ENCODE measurements around the gene NFATC1. TPM values are rescaled to one million over a fixed set of nuclear protein-coding genes. Genes with fewer than 3 reads are reported as not detected.

The NFATC1 gene
- total RNA-seq, 3 donors from 2014 or later = 10.9 to 18.0 (median 12.9) TPM

DNA sequence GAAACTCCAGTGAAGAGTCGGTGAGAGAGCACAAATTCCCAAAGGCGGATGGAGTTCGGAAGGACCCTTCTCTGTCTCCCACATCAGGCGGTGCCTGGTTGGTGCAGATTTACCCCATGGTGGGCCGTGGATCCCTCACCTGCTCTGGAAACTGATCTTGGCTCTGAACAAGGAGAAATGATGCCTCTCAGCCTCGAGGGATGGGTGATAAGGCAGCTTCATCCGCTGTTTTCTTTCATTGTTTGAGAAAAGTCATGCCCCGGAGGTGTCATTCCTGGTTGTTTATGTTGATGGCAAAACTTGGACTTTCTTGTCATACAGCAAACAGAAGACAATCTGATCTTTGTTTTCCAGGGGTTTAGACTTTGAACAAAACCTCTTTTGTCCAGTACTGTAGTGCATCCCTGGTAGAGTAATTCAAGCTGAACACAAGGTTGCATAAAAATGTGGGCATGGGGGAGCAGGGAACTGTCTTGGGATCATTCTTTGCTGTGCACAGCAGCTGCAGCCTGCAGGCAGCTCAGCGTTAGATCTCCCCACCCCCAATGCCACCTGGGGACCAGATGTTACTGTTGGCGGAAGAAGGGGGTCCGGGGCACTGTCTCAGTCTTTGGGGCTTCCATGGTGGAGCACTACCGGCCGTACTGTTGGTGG lies 81.3 kb downstream of the NFATC1 start:
- H3K27me3 ChIP-seq = no peaks in the 10 kb centered on the region
- intact Hi-C loops (cut with DNase I; ENCODE audit: low total_unique reads) = loop anchor here (10.0 kb wide), 1 partner anchor 72 kb away; no protein-coding TSS in a partner anchor
- peaks cover 0 to 3% of the 10 kb centered on the region in 2 donors for H3K9me3 ChIP-seq
- no peak overlapping the region for H3K4me3 ChIP-seq
- DNase-seq (ENCODE audit: low spot score in 2 of 2) = peak in 1 of 2 donors; percentile 44
- no peaks in the 10 kb centered on the region for H3K4me1 ChIP-seq
- peak overlapping the region; percentile 34 to 55 for H3K27ac ChIP-seq
- H3K36me3 ChIP-seq = no peaks in the 10 kb centered on the region
- TF ChIP-seq POLR2A (IDR thresholded peaks at IDR 0.05) = no peak
- TF ChIP-seq, protein P1, sequence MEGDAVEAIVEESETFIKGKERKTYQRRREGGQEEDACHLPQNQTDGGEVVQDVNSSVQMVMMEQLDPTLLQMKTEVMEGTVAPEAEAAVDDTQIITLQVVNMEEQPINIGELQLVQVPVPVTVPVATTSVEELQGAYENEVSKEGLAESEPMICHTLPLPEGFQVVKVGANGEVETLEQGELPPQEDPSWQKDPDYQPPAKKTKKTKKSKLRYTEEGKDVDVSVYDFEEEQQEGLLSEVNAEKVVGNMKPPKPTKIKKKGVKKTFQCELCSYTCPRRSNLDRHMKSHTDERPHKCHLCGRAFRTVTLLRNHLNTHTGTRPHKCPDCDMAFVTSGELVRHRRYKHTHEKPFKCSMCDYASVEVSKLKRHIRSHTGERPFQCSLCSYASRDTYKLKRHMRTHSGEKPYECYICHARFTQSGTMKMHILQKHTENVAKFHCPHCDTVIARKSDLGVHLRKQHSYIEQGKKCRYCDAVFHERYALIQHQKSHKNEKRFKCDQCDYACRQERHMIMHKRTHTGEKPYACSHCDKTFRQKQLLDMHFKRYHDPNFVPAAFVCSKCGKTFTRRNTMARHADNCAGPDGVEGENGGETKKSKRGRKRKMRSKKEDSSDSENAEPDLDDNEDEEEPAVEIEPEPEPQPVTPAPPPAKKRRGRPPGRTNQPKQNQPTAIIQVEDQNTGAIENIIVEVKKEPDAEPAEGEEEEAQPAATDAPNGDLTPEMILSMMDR (IDR thresholded peaks at IDR 0.05) = no peak
- no peak for TF ChIP-seq POLR2AphosphoS5 (IDR thresholded peaks at IDR 0.05)

DNA sequence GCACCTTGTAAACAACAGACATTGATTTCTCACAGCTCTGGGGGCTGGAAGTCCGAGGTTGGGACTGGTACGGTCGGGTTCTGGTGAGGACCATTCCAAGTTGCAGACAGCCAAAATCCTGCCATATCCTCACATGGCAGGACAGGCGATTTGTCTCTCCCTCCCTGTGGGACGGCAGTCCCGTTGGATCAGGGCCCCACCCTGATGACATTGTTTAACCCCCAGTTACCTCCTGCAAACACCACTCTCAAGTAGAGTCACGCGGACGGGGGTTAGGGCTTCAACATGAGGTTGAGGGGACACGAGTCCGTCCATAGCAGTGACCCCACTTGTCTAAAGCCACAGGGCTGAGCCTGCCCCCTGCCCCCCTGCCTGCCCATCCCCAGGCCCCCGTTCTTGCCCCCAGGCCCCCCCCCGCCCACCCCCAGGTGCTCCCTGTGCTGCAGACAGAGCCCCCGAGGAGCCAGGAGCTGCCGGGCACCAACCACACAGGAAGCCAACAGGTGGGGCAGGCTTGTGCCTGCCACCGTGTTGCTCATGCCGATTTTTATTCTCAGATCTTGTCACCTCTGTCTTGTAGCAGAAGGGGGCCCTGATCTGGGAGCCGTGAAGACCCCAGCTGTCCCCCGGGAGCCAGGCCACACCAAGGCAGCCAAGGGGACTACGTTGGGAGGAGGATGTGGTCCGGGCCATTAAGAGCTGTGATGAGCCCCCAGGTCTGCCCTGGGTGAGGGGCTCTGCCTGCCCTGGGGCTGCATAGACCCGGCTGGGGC lies 82.2 kb downstream of the NFATC1 start:
- TF ChIP-seq POLR2A (IDR thresholded peaks at IDR 0.05) = no peak
- TF ChIP-seq POLR2AphosphoS5 (IDR thresholded peaks at IDR 0.05) = no peak
- TF ChIP-seq, protein P1 (IDR thresholded peaks at IDR 0.05) = no peak
- Histone ChIP-seq H3K4me3 (no peak overlapping the region), H3K27ac (no peak overlapping the region), H3K27me3 (no peaks in the 10 kb centered on the region), H3K36me3 (no peaks in the 10 kb centered on the region), H3K4me1 (no peaks in the 10 kb centered on the region), H3K9me3 (peaks cover 0 to 3% of the 10 kb centered on the region in 2 donors)
- DNase-seq (ENCODE audit: low spot score in 2 of 2) = no peak
- intact Hi-C loops (cut with DNase I; ENCODE audit: low total_unique reads) = loop anchor here (10.0 kb wide), 1 partner anchor 73 kb away; no protein-coding TSS in a partner anchor

DNA sequence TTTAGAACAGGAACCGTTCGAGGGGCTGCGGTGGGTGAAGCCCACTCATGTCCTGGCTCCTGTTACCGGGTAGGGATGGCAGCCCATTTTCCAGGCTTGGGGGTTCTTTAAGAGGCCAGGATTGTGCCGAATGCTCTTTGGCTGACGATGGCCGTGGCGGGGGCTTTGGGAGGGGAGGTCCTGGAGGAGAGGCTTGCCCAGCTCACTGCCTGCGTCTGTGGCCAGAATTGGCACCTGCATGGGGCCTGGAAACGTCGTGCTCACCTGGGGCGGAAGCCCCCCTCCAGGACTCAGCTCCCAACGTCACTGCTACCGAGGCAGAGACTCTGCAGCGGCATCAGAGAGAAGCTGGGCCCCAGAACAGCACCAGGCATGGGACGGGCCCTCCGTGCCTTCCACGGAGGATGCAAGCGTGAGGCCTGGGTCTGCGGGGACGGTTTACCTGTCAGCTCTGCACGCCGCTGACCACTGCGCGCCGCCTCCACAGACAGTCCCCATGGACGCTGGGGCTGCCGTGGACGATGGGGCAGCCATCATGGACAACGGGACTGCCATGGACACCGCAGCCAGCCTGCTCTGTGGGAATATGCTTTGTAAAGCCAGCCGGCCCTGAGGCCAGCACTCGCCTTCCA lies 82.9 kb downstream of the NFATC1 start:
- intact Hi-C loops (cut with DNase I; ENCODE audit: low total_unique reads) = loop anchor here (10.0 kb wide), 1 partner anchor 74 kb away; no protein-coding TSS in a partner anchor
- Histone ChIP-seq H3K4me1 (no peaks in the 10 kb centered on the region), H3K27ac (no peak overlapping the region), H3K9me3 (peaks cover 0 to 3% of the 10 kb centered on the region in 2 donors), H3K36me3 (no peaks in the 10 kb centered on the region), H3K4me3 (no peak overlapping the region), H3K27me3 (no peaks in the 10 kb centered on the region)
- TF ChIP-seq POLR2A (IDR thresholded peaks at IDR 0.05) (no peak), POLR2AphosphoS5 (IDR thresholded peaks at IDR 0.05) (no peak)
- TF ChIP-seq, protein P1 (IDR thresholded peaks at IDR 0.05) = no peak
- no peak for DNase-seq (ENCODE audit: low spot score in 2 of 2)

DNA sequence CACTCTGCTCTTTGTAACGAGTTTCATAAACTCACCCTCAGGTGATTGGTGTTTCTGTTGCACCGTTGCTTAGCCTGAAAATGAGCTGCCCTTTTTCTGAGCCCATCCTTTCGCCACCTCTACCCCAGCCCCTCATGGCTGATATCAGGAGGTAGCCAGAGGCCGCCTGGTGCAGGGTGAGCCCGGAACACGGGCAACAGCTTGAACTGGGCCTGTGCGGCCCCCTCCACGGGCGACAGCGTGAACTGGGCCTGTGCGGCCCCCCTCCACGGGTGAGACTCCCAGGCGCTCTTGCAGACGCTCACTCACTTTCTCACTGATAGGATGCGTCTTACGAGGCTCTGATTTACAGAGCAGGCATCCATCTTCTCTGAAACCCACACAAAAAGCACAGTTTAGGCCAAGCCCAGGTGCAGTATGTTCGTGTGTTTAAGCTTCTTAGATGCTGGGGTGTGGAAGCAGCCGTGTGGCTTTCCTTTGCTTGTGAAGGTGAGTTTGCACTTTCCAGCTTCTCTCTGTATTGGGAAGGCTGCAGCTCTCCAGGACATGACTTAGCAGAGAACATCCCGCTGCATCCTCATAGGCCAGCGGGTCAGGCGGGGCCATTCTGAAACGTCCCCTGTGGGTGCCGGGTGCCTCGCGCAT lies 83.5 kb downstream of the NFATC1 start:
- Histone ChIP-seq H3K4me1 (no peaks in the 10 kb centered on the region), H3K9me3 (peaks cover 0 to 3% of the 10 kb centered on the region in 2 donors), H3K27me3 (no peaks in the 10 kb centered on the region), H3K4me3 (no peak overlapping the region), H3K36me3 (no peaks in the 10 kb centered on the region), H3K27ac (no peak overlapping the region)
- TF ChIP-seq, protein P1 (IDR thresholded peaks at IDR 0.05) = no peak
- TF ChIP-seq POLR2AphosphoS5 (IDR thresholded peaks at IDR 0.05) (no peak), POLR2A (IDR thresholded peaks at IDR 0.05) (no peak)
- intact Hi-C loops (cut with DNase I; ENCODE audit: low total_unique reads) = loop anchor here (10.0 kb wide), 1 partner anchor 74 kb away; no protein-coding TSS in a partner anchor
- no peak for DNase-seq (ENCODE audit: low spot score in 2 of 2)
